Mesendoderm (in vitro differentiated cells): ENCODE measurements around the gene POLR1D.

Source experiments
- DNase-seq: peaks from one replicate; pipeline ENCODE4 v3.0.0; 2013
- H2AK5ac ChIP-seq: 2 replicates; pipeline ENCODE4 v1.6.1; 2013; ENCODE audit warnings: low read length, inconsistent platforms
- H2BK120ac ChIP-seq: 2 replicates; pipeline ENCODE4 v1.6.1; 2013; ENCODE audit warnings: low read depth, mild to moderate bottlenecking, low read length, moderate library complexity, mixed read lengths
- H2BK15ac ChIP-seq: replicated peaks from 2 replicates; pipeline ENCODE4 v1.6.1; 2013; ENCODE audit warnings: low read depth, mild to moderate bottlenecking, moderate library complexity
- H2BK5ac ChIP-seq: 2 replicates; pipeline ENCODE4 v1.6.1; 2013; ENCODE audit warnings: low read length, inconsistent platforms
- H3K18ac ChIP-seq: 2 replicates; pipeline ENCODE4 v1.6.1; 2013; ENCODE audit warnings: mild to moderate bottlenecking, low read length, mixed read lengths
- H3K23ac ChIP-seq: one replicate; pipeline ENCODE4 v1.6.1; 2013; ENCODE audit warnings: low read length
- H3K27ac ChIP-seq: 2 replicates; pipeline ENCODE4 v1.5.1; 2013; ENCODE audit warnings: low read depth, mild to moderate bottlenecking, inconsistent platforms, low read length, moderate library complexity
- H3K27me3 ChIP-seq: 2 replicates; pipeline ENCODE4 v1.6.1; 2013; ENCODE audit warnings: low read length, control low read depth, mild to moderate bottlenecking, inconsistent platforms; ENCODE audit not compliant: insufficient read depth, poor library complexity
- H3K36me3 ChIP-seq: 2 replicates; pipeline ENCODE4 v1.6.1; 2013; ENCODE audit warnings: low read length, inconsistent platforms; ENCODE audit not compliant: control insufficient read depth, insufficient read depth
- H3K4ac ChIP-seq: one replicate; pipeline ENCODE4 v1.6.1; 2013; ENCODE audit warnings: low read depth, mild to moderate bottlenecking, low read length, moderate library complexity
- H3K4me1 ChIP-seq: 2 replicates; pipeline ENCODE4 v1.6.1; 2013; ENCODE audit warnings: low read depth, low read length, inconsistent platforms; ENCODE audit not compliant: control insufficient read depth
- H3K4me2 ChIP-seq: 2 replicates; pipeline ENCODE4 v1.6.1; 2013; ENCODE audit warnings: low read length
- H3K4me3 ChIP-seq: 2 replicates; pipeline ENCODE4 v1.5.1; 2013; ENCODE audit warnings: mild to moderate bottlenecking, low read length
- H3K56ac ChIP-seq: one replicate; pipeline ENCODE4 v1.6.1; 2013; ENCODE audit warnings: low read length
- H3K79me1 ChIP-seq: 2 replicates; pipeline ENCODE4 v1.6.1; 2013; ENCODE audit warnings: low read length, inconsistent platforms
- H3K79me2 ChIP-seq: 2 replicates; pipeline ENCODE4 v1.6.1; 2013; ENCODE audit warnings: mild to moderate bottlenecking, low read length; ENCODE audit not compliant: control insufficient read depth, insufficient read depth
- H3K9ac ChIP-seq: 2 replicates; pipeline ENCODE4 v1.6.1; 2013; ENCODE audit warnings: low read length, inconsistent platforms
- H4K5ac ChIP-seq: one replicate; pipeline ENCODE4 v1.6.1; 2013; ENCODE audit warnings: low read length
- H4K8ac ChIP-seq: one replicate; pipeline ENCODE4 v1.6.1; 2013; ENCODE audit warnings: low read depth, mild to moderate bottlenecking, control low read depth, low read length, moderate library complexity
- WGBS: extraction: QIAGEN DNeasy Blood & Tissue Kit; methylation state at CpG from one replicate; pipeline ENCODE4 v1.1.7; 2013; ENCODE audit warnings: low lambda C conversion rate, missing lambda C conversion rate; ENCODE audit not compliant: insufficient coverage; ENCODE audit errors: extremely low coverage; 5-methylcytosine and 5-hydroxymethylcytosine counted together

The POLR1D gene

GRCh38 chr13:27641711-27642502 is 20.2 kb downstream of the POLR1D start:
- H4K5ac ChIP-seq = no peak overlapping the region
- no peak overlapping the region for H2BK15ac ChIP-seq
- H3K79me2 ChIP-seq = peaks cover 9% of the 10 kb centered on the region
- WGBS = no CpG with 5 or more reads among the region's 4 CpGs
- H3K4me2 ChIP-seq = no peak overlapping the region
- H3K9ac ChIP-seq = no peak overlapping the region
- no peak overlapping the region for H3K23ac ChIP-seq
- no peak overlapping the region for H3K56ac ChIP-seq
- H3K27ac ChIP-seq = no peak overlapping the region
- no peaks in the 10 kb centered on the region for H3K4me1 ChIP-seq
- no peak overlapping the region for H2BK5ac ChIP-seq
- DNase-seq = no peak
- no peak overlapping the region for H3K18ac ChIP-seq
- no peak overlapping the region for H2BK120ac ChIP-seq
- H3K79me1 ChIP-seq = peaks cover 13% of the 10 kb centered on the region
- no peaks in the 10 kb centered on the region for H3K36me3 ChIP-seq
- no peak overlapping the region for H3K4ac ChIP-seq
- H3K4me3 ChIP-seq = no peak overlapping the region
- no peak overlapping the region for H2AK5ac ChIP-seq
- H3K27me3 ChIP-seq = no peaks in the 10 kb centered on the region
- H4K8ac ChIP-seq = no peak overlapping the region

DNA sequence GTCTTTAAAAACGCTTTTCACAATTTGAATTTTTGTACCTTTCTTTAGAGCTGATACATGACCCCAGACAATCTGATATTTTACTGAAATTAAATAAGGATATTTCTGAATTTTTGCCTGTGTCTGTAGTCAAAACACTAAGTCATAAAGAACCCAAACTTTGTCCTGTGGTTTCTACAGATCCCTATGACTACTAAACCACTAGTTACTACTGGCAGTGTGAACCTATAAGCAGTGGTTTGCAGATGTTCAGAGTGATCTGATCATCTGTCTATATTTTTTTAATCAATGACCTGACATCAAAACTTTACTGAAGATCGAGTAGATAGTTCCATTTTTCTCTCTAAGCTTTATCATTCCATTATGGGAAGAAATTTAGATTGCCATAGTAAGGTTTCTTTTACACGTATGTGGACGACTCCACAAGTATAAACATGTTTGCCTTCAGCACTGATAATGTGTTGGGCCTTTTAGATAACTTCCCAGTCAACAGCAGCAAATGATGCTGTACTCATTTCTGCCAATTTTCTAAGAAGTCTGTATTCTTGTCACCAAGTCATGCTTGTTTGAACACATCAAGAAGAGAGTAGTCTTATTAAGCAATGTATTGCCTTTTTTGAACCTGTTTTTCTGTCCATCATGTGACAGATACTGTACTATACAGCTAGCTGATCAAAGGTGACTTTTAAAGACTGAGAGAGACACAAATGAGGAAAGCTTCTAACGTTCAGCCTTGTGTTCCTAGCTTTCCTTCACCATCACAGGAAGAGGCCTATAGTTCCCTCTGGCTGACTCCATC is 21.8 kb downstream of the POLR1D start:
- Histone ChIP-seq H3K27ac (no peak overlapping the region), H3K4ac (no peak overlapping the region)
- no peak for DNase-seq

GRCh38 chr13:27644302-27644701 is 22.6 kb downstream of the POLR1D start:
- H3K79me1 ChIP-seq = peaks cover 9% of the 10 kb centered on the region
- no CpG with 5 or more reads among the region's 1 CpG for WGBS
- H4K8ac ChIP-seq = no peak overlapping the region
- no peak overlapping the region for H2BK5ac ChIP-seq
- DNase-seq = no peak
- no peak overlapping the region for H3K4me2 ChIP-seq
- H3K9ac ChIP-seq = no peak overlapping the region
- H2BK120ac ChIP-seq = no peak overlapping the region
- H3K4ac ChIP-seq = no peak overlapping the region
- H3K23ac ChIP-seq = no peak overlapping the region
- H3K27ac ChIP-seq = no peak overlapping the region
- no peaks in the 10 kb centered on the region for H3K27me3 ChIP-seq
- no peak overlapping the region for H3K56ac ChIP-seq
- H3K4me1 ChIP-seq = no peaks in the 10 kb centered on the region
- H2AK5ac ChIP-seq = no peak overlapping the region
- no peak overlapping the region for H4K5ac ChIP-seq
- peak overlapping the region; percentile 68 for H3K18ac ChIP-seq
- no peak overlapping the region for H3K4me3 ChIP-seq
- no peaks in the 10 kb centered on the region for H3K36me3 ChIP-seq
- H3K79me2 ChIP-seq = peaks cover 7% of the 10 kb centered on the region
- no peak overlapping the region for H2BK15ac ChIP-seq

More for the DNA sequence above, 21.8 kb downstream of the POLR1D start:
- Histone ChIP-seq H3K56ac (no peak overlapping the region), H3K9ac (no peak overlapping the region), H3K27me3 (no peaks in the 10 kb centered on the region), H2BK120ac (no peak overlapping the region), H3K4me2 (no peak overlapping the region), H3K18ac (no peak overlapping the region), H3K79me2 (peaks cover 7% of the 10 kb centered on the region), H2BK15ac (no peak overlapping the region), H2AK5ac (no peak overlapping the region), H2BK5ac (no peak overlapping the region), H3K4me3 (no peak overlapping the region), H4K8ac (no peak overlapping the region), H3K79me1 (peaks cover 9% of the 10 kb centered on the region), H3K4me1 (no peaks in the 10 kb centered on the region), H4K5ac (no peak overlapping the region), H3K23ac (no peak overlapping the region), H3K36me3 (no peaks in the 10 kb centered on the region)
- WGBS = no CpG with 5 or more reads among the region's 5 CpGs

DNA sequence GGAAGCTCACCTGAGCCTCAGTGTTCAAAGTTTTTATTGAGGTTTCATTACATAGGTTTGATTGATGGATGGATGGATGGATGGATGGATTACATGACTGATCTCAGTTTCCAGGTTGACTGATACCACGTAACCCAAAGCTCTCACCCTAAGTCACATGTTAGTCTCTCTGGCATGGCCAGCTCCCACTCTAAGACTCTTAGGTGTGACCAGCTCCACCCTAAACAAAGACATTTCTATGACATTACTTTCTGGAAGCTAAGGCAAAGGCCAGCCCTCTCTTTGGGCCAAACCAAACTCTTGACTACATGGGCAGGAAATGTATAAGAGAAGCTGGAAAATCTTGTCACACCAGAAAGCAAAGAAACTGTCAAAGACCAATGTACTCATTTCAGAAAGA is 28.6 kb downstream of the POLR1D start:
- no peaks in the 10 kb centered on the region for H3K27me3 ChIP-seq
- H2BK5ac ChIP-seq = no peak overlapping the region
- H2BK120ac ChIP-seq = no peak overlapping the region
- H4K8ac ChIP-seq = no peak overlapping the region
- H3K23ac ChIP-seq = no peak overlapping the region
- H4K5ac ChIP-seq = no peak overlapping the region
- H3K4me2 ChIP-seq = no peak overlapping the region
- no peak overlapping the region for H3K27ac ChIP-seq
- H3K9ac ChIP-seq = no peak overlapping the region
- peak overlapping the region; percentile 4 for H3K4me3 ChIP-seq
- peaks cover 7% of the 10 kb centered on the region for H3K36me3 ChIP-seq
- no peak overlapping the region for H3K18ac ChIP-seq
- peaks cover 5% of the 10 kb centered on the region for H3K79me1 ChIP-seq
- H2BK15ac ChIP-seq = no peak overlapping the region
- no peak overlapping the region for H3K56ac ChIP-seq
- no peaks in the 10 kb centered on the region for H3K4me1 ChIP-seq
- H2AK5ac ChIP-seq = no peak overlapping the region
- H3K79me2 ChIP-seq = peaks cover 2% of the 10 kb centered on the region
- no peak overlapping the region for H3K4ac ChIP-seq
- WGBS = no CpG with 5 or more reads among the region's 1 CpG
- peak; percentile 7 for DNase-seq

GRCh38 chr13:27654059-27654458 is 32.4 kb downstream of the POLR1D start:
- H3K4ac ChIP-seq = no peak overlapping the region
- peaks cover 2% of the 10 kb centered on the region for H3K79me1 ChIP-seq
- H3K23ac ChIP-seq = no peak overlapping the region
- H3K79me2 ChIP-seq = no peaks in the 10 kb centered on the region
- no peak overlapping the region for H3K18ac ChIP-seq
- H3K4me1 ChIP-seq = no peaks in the 10 kb centered on the region
- WGBS = no CpG with 5 or more reads among the region's 3 CpGs
- no peaks in the 10 kb centered on the region for H3K27me3 ChIP-seq
- H2BK5ac ChIP-seq = no peak overlapping the region
- H3K56ac ChIP-seq = no peak overlapping the region
- no peak overlapping the region for H2BK15ac ChIP-seq
- H3K36me3 ChIP-seq = peaks cover 7% of the 10 kb centered on the region
- H4K5ac ChIP-seq = no peak overlapping the region
- no peak overlapping the region for H3K9ac ChIP-seq
- H4K8ac ChIP-seq = no peak overlapping the region
- no peak for DNase-seq
- H3K4me3 ChIP-seq = no peak overlapping the region
- H3K4me2 ChIP-seq = no peak overlapping the region
- H2AK5ac ChIP-seq = no peak overlapping the region
- H3K27ac ChIP-seq = no peak overlapping the region
- no peak overlapping the region for H2BK120ac ChIP-seq
